ENCODE data around the gene STUM.
"Not testable (repeated sequence)": the region's sequence is repeated elsewhere in the genome, so short reads cannot be mapped to it uniquely, and the experiment has no call there.

STUM gene, protein sequence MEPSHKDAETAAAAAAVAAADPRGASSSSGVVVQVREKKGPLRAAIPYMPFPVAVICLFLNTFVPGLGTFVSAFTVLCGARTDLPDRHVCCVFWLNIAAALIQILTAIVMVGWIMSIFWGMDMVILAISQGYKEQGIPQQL

DNA sequence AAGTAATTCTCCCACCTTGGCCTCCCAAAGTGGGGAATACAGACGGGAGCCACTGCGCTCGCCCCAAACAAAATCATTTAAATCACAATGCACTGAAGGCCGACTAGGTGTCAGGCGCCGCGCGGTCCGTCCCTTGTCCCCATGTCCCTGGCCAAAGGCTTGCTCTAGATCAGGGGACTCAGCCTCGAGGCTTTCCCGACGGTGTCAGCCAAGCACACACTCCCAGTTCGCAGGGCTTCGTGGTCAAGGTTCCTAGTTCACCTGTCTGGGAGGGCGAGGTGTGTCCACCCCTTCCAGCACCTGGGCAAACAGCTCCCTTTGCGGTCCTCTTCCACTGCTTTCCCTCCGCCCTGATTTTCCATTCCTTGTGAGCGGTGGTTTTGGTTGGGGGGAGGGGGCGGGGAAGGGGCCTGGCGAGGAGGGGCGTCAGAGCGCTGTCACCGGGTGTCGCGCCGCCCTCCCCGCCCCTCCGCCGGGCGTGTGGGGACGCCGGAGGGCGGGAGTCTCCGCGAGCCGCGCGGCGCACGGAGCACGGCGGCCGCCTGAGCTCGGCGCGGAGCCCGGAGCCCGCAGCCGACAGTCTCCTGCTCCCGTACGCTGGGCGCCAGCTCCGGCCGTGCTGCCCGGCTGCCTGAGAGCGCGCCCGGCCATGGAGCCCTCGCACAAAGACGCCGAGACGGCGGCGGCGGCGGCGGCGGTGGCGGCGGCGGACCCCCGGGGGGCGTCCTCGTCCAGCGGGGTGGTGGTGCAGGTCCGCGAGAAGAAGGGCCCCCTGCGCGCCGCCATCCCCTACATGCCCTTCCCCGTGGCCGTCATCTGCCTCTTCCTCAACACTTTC, at the start of gene STUM:
Gene STUM, plus strand, starts transcription at position 509 of the 838 bp plus-strand sequence. Its CDS starts 141 bp downstream, at position 650.
- H3K36me3 ChIP-seq (ENCODE audit: insufficient read depth, low read length): no peaks in the 10 kb centered on the region
- H3K9me3 ChIP-seq (ENCODE audit: control insufficient read depth, insufficient read depth, low read length): no peaks in the 10 kb centered on the region
- H3K4me1 ChIP-seq (ENCODE audit: insufficient read depth, low read length): no peaks in the 10 kb centered on the region; the same call in 1 of the 2 replicates
- peak within 1 kb of the TSS; percentile 67; the same call in 1 of the 2 replicates for H3K9ac ChIP-seq (ENCODE audit: low read depth, low read length)

DNA sequence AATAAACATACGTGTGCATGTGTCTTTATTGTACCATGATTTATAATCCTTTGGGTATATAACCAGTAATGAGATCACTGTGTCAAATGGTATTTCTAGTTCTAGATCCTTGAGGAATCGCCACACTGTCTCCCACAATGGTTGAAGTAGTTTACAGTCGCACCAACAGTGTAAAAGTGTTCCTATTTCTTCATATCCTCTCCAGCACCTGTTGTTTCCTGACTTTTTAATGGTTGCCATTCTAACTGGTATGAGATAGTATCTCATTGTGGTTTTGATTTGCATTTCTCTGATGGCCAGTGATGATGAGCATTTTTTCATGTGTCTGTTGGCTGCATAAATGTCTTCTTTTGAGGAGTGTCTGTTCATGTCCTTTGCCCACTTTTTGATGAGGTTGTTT, 48.9 kb upstream of the STUM start:
- not testable (repeated sequence) for H3K36me3 ChIP-seq (ENCODE audit: insufficient read depth, low read length); H3K9me3 ChIP-seq (ENCODE audit: control insufficient read depth, insufficient read depth, low read length); H3K9ac ChIP-seq (ENCODE audit: low read depth, low read length); H3K4me1 ChIP-seq (ENCODE audit: insufficient read depth, low read length)

DNA sequence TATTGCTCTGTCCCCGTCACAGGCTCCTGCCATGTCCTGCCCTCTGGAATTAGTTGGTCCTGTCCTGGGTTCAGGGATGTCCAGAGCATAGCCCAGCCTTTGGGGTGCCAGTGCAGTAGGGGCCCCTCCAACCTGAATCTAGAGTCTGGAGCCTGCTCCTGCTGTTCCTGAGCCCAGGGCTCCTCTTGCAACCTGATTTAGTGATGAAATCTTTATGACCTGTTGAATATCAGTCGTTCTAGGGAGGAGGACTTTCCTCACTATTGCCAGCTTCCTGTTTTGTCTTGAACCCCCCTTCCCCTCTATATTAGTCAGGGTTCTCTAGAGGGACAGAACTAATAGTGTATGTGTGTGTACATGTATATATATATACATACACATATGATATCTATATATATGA, 42.5 kb upstream of the STUM start:
- Histone ChIP-seq H3K4me1 (ENCODE audit: insufficient read depth, low read length) (no peaks in the 10 kb centered on the region), H3K9me3 (ENCODE audit: control insufficient read depth, insufficient read depth, low read length) (no peaks in the 10 kb centered on the region), H3K9ac (ENCODE audit: low read depth, low read length) (no peak overlapping the region), H3K36me3 (ENCODE audit: insufficient read depth, low read length) (no peaks in the 10 kb centered on the region)

DNA sequence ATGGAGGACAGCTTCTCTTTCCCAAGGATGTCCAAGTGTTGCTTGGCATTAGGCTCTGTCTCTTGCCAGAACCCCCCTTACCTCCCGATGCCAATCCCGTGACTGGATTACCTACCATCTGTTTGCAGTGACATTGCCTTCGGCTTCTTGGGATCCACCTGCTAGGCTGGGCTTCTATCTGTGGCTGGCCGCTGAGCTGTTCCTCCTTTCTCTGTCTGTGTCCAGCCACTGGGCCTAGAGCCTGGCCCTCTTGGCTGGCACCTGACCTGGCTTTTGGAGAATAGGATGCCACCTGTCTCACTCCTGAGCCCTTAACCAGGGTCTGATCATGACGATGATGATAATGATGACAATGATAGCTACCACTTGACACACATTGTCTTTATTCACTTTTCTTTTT, 41.6 kb upstream of the STUM start:
- Histone ChIP-seq H3K36me3 (ENCODE audit: insufficient read depth, low read length) (no peaks in the 10 kb centered on the region), H3K4me1 (ENCODE audit: insufficient read depth, low read length) (no peaks in the 10 kb centered on the region), H3K9ac (ENCODE audit: low read depth, low read length) (no peak overlapping the region), H3K9me3 (ENCODE audit: control insufficient read depth, insufficient read depth, low read length) (no peaks in the 10 kb centered on the region)

DNA sequence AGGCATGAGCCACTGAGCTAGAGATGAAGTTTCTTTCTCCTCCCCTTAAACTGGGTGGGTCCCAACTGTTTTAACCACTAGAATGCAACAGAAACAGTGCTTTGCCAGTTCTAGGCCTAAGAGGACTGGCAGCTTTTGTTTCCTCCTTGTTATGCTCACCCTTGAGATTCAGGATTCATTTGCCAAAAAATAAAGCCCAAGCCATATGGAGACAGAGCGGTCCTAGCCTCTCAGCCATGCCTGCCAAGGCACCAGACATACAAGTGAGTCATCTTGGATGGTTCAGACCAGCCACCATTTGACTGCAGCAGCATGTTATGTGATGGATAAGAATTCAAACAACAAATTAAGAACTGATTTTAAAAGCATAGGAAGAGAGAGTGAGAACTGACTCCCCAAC, 38.1 kb upstream of the STUM start:
- no peak overlapping the region for H3K9ac ChIP-seq (ENCODE audit: low read depth, low read length)
- H3K4me1 ChIP-seq (ENCODE audit: insufficient read depth, low read length): 0 out of 2 replicates have a peak, but pooled peaks cover 5% of the 10 kb centered on the region
- no peaks in the 10 kb centered on the region for H3K36me3 ChIP-seq (ENCODE audit: insufficient read depth, low read length)
- no peaks in the 10 kb centered on the region for H3K9me3 ChIP-seq (ENCODE audit: control insufficient read depth, insufficient read depth, low read length)

DNA sequence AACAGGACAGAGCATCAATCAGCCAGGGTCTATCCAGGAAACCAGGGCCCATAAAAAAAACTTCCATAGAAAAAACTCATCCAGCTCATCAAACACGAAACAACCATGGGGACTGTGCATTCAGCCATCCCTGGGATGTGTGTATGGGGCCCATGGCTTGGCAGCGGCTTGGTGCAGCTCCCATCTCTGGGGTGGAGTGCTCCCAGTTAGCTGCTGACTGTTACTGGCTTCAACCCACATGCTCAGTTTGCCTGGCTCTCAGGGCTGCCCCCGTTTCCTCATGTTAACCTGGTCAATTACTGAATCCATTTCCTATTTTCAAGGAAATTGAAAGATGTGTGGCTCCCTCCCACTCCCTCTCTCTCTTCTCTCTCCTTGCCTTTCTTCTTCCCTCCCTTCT, 37.3 kb upstream of the STUM start:
- Histone ChIP-seq H3K36me3 (ENCODE audit: insufficient read depth, low read length) (no peaks in the 10 kb centered on the region), H3K9me3 (ENCODE audit: control insufficient read depth, insufficient read depth, low read length) (no peaks in the 10 kb centered on the region), H3K4me1 (ENCODE audit: insufficient read depth, low read length) (0 out of 2 replicates have a peak, but pooled peaks cover 5% of the 10 kb centered on the region), H3K9ac (ENCODE audit: low read depth, low read length) (no peak overlapping the region)

DNA sequence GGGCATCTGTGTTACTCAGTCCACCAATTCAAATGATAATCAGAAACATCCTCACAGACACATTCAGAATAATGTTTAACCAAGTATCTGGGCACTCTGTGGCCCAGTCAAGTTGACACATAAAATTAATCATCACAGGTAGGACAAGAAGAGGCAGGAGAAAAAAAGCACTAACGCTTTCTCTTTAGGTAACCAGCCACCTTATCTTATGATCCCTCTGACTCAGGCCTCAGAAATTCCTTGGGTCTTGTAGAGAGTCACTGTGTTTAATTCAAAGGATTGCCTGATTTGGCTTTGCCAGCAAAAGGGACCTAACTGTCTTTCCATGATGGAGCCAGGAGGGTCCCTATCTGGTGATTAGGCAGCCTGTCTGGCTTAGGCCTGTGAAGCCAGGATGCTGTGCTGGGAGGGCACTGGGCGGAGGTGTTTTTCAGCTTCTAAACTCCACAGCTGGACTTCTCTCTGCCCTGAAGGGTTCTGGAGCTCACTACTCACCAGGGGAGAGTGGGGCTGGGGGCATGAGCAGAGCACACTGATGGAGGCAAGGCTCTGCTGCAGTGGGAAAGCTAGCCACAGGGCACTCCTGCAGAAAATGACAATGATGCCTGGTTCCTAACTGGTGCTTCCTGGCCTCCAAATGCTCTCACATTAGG, 36.4 kb upstream of the STUM start:
- Histone ChIP-seq H3K36me3 (ENCODE audit: insufficient read depth, low read length) (no peaks in the 10 kb centered on the region), H3K4me1 (ENCODE audit: insufficient read depth, low read length) (0 out of 2 replicates have a peak, but pooled peaks cover 5% of the 10 kb centered on the region), H3K9ac (ENCODE audit: low read depth, low read length) (no peak overlapping the region), H3K9me3 (ENCODE audit: control insufficient read depth, insufficient read depth, low read length) (no peaks in the 10 kb centered on the region)

DNA sequence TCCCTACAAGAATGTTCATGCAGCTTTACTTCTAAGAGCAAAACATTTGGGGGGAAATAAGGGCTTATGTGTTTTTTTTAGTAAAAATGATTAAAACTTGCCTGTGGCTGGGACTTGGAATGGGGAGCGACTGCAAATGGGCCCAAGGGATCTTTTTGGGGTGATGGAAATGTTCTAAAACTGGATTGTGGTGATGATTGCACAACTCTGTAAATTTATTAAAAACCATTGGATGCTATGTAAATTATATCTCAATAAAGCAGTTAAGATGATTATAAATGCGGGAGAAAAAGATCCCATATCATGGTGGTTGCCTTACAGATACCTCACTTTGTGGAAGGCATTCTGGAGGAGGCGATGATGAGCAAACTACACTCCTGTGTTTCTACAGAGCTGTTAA, 30.2 kb upstream of the STUM start:
- Histone ChIP-seq H3K9ac (ENCODE audit: low read depth, low read length) (no peak overlapping the region), H3K36me3 (ENCODE audit: insufficient read depth, low read length) (no peaks in the 10 kb centered on the region), H3K9me3 (ENCODE audit: control insufficient read depth, insufficient read depth, low read length) (no peaks in the 10 kb centered on the region), H3K4me1 (ENCODE audit: insufficient read depth, low read length) (peaks cover 14% of the 10 kb centered on the region; the same call in 1 of the 2 replicates)

DNA sequence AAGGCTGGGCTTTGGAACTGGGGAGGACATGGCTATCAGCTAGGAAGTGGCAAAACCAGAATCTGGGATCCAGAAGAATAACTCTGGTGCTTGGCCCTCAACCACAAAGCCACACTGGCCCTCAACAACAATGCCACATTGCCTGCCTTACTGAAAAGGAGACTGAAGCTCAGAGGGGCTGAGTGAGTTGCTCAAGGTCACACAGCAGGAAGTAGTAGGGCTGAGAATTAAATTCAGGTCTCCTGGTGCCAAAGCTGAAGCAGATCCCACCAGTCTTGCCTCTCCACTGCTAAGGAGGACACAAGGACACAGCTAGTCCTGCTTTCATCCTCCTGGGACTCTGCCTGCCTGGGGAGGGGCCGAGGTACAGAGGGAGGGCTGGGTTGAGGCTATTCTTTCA, 29.4 kb upstream of the STUM start:
- no peaks in the 10 kb centered on the region for H3K9me3 ChIP-seq (ENCODE audit: control insufficient read depth, insufficient read depth, low read length)
- peaks cover 14% of the 10 kb centered on the region; the same call in 1 of the 2 replicates for H3K4me1 ChIP-seq (ENCODE audit: insufficient read depth, low read length)
- H3K9ac ChIP-seq (ENCODE audit: low read depth, low read length): no peak overlapping the region

DNA sequence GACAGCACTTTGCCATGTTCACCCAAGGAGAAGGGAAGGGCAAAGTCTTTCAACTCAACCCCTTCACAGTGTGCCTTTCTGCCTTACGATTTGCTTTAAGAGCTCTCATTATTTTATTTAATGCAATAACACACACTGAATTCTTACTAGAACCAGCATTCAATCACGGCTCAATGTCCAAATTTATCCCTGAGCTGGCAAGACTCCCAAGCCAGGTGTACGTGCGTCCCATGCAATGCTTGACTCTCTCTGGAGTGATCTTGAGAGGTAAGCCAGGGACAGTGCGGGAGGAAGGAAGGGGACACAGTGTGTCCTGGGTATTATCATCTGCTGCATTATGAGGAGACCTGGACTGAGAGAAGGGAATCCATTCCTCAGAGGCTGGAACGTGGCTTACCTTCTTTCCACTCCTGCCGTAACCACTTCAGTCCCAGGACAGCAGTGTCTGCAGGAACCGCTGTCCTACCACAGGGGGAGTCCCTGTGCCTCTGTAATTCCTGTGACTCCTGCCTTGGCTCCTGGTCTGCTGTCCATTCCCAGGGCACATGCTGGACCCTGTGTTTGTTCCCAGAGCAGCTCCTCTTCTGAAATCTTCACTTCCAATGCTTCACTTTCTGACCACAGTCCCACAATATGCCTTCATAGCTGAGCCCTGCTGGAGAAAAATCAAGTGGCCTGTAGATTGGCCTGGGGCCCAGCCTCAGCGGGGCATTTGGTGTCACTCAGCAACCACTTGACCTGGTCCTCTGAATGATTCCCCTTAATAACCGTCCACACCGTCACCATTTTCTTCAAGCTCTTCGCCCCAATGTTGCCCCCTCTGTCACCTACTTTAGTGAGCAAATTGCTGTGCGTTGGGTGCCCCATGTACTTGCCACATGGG, 28.6 kb upstream of the STUM start:
- Histone ChIP-seq H3K9me3 (ENCODE audit: control insufficient read depth, insufficient read depth, low read length) (0 out of 2 replicates have a peak, but pooled peaks cover 2% of the 10 kb centered on the region), H3K4me1 (ENCODE audit: insufficient read depth, low read length) (peaks cover 14% of the 10 kb centered on the region; the same call in 1 of the 2 replicates), H3K36me3 (ENCODE audit: insufficient read depth, low read length) (no peaks in the 10 kb centered on the region), H3K9ac (ENCODE audit: low read depth, low read length) (no peak overlapping the region)

More for the DNA sequence above, 29.4 kb upstream of the STUM start:
- no peaks in the 10 kb centered on the region for H3K36me3 ChIP-seq (ENCODE audit: insufficient read depth, low read length)

DNA sequence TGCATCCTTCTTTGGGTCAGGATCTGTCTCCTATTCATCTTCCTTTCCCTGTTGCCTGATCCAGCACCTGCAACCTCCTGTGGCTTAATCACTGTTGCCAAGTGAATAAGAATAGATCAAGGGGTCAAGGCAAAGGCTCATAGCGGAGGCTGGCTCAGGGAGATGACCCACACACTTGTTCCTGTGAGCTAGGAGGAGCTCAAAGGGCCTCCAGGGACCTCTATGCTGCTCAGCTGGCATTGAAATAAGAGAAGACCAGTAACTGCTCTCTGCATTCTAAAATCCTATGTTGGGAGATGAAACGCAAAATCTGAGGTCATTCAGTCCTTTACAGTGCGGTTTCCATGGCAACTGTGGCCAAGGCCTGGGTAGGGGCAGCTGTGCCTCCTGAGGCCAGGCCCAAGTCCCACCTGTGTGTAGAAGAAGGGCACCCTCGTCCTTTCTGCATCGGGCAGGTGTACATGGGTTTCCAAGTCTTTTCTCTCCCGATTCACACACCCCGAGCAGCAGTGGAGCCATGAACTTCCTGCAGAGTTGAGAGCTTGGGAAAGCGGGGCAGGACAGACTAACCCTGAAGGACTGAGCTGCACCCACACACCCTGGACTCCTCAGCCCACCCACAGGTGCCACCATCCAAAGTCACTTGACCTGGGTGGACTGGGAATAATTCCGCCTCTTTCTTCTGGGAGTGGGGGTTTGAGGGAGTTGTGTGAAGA, 27.8 kb upstream of the STUM start:
- no peaks in the 10 kb centered on the region for H3K36me3 ChIP-seq (ENCODE audit: insufficient read depth, low read length)
- H3K9ac ChIP-seq (ENCODE audit: low read depth, low read length): no peak overlapping the region
- peaks cover 14% of the 10 kb centered on the region; the same call in 1 of the 2 replicates for H3K4me1 ChIP-seq (ENCODE audit: insufficient read depth, low read length)
- 0 out of 2 replicates have a peak, but pooled peaks cover 2% of the 10 kb centered on the region for H3K9me3 ChIP-seq (ENCODE audit: control insufficient read depth, insufficient read depth, low read length)

DNA sequence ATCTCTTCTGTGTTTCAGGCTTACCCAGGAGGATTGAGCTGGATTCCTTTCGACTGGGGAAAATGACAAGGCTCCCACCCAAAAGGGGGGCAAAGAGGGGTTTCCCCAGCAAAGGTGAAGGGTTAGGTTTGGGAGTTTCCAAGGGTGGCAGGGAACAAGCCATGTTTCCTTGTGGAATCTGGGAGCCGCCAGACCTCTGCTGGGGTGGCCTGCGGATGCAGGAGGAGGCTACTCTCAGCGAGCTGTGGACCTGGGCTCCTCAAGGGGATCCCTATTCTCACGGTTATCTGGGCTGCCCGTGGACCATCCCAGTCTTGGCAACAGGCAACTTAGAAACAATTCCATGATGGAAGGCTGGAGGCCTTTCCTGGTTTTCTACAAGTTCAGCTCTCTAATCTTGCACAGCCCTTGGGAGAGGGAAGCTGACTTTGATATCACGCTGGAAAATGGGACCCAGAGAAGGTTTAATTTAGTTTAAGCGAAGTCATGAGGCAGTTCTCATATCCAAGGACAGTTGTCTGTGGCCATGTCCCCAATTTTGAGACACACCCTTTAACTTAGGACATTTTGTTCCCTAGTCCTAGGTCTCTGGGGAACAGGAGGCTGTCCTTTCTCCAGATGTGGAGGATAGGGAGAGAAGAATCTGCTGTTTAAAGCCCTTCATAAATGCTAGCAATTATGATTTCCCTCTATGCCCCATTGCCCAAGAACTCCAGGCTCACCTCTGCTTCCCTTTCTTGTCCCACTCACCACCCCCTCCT, 24.7 kb upstream of the STUM start:
- H3K36me3 ChIP-seq (ENCODE audit: insufficient read depth, low read length): no peaks in the 10 kb centered on the region
- peaks cover 17% of the 10 kb centered on the region; the same call in 1 of the 2 replicates for H3K4me1 ChIP-seq (ENCODE audit: insufficient read depth, low read length)
- 0 out of 2 replicates have a peak, but pooled peaks cover 2% of the 10 kb centered on the region for H3K9me3 ChIP-seq (ENCODE audit: control insufficient read depth, insufficient read depth, low read length)
- H3K9ac ChIP-seq (ENCODE audit: low read depth, low read length): no peak overlapping the region

DNA sequence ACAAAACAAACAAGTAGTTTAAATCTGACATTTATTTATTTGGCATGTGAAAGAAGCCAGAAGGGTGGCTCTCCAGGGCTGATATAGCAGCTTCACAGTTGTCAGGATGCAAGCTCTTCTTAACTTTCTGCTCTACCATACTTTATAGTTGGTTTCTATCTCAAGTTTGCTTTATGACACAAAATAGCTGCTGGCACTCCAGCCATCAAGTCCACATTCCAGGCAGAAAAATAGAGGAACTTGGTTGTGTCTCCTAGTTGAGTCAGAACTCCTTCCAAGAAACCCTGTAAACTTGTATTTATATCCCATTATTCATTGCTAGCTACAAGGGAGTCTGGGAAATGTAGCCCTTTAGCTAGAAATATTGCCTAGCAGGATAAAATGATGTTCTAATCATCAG, 24.0 kb upstream of the STUM start:
- Histone ChIP-seq H3K9ac (ENCODE audit: low read depth, low read length) (no peak overlapping the region), H3K4me1 (ENCODE audit: insufficient read depth, low read length) (peaks cover 15% of the 10 kb centered on the region; the same call in 1 of the 2 replicates), H3K36me3 (ENCODE audit: insufficient read depth, low read length) (no peaks in the 10 kb centered on the region), H3K9me3 (ENCODE audit: control insufficient read depth, insufficient read depth, low read length) (0 out of 2 replicates have a peak, but pooled peaks cover 2% of the 10 kb centered on the region)
